Stomach (tissue), 9 donors: ENCODE data around the gene HAND1. TPM values are rescaled to one million over a fixed set of nuclear protein-coding genes. Genes with fewer than 3 reads are reported as not detected.

Source experiments
- DNase-seq, 2 donors: peaks; one replicate each; pipeline versions ENCODE4 v3.0.0 to v3.0.0-alpha.2; 2013 to 2019
- H3K27ac ChIP-seq, 5 donors: fragments of 200-600 bp in 4 of 5; sonication (generic) in 4 of 5; one replicate each; pipeline ENCODE4 v1.5.1; 2013 to 2019; ENCODE audit warnings: mild to moderate bottlenecking in 1 of 5, moderate library complexity in 1 of 5
- H3K27me3 ChIP-seq, 3 donors: fragments of 200-600 bp; sonication (generic); one replicate each; pipeline ENCODE4 v1.5.1; 2017 to 2019; ENCODE audit warnings: mixed run types in 1 of 3
- H3K36me3 ChIP-seq, 4 donors: fragments of 200-600 bp; sonication (generic); 1 replicate in 3 of 4; 2 replicates in 1 of 4; pipeline ENCODE4 v1.5.1; 2016 to 2019
- H3K4me1 ChIP-seq, 4 donors: fragments of 200-600 bp; sonication (generic); one replicate each; pipeline ENCODE4 v1.5.1; 2016 to 2019
- H3K4me3 ChIP-seq, 4 donors: fragments of 200-600 bp; sonication (generic) in 3 of 4; one replicate each; pipeline ENCODE4 v1.5.1; 2016 to 2019; ENCODE audit warnings: mild to moderate bottlenecking in 1 of 4
- H3K9me3 ChIP-seq, 4 donors: fragments of 200-600 bp; sonication (generic); one replicate each; pipeline ENCODE4 v1.5.1; 2016 to 2019
- EP300 ChIP-seq: sonication (generic); formaldehyde crosslinking; IDR thresholded peaks from one replicate; pipeline ENCODE4 v1.6.1; 2017; ENCODE audit warnings: antibody characterized with exemption
- POLR2A ChIP-seq, 4 donors: fragments of 450-650 bp; IDR thresholded peaks; one replicate each; pipeline ENCODE4 v1.6.1; 2016; ENCODE audit warnings: antibody characterized with exemption in 4 of 4, control low read depth in 2 of 4, mild to moderate bottlenecking in 1 of 4, moderate library complexity in 1 of 4
- POLR2AphosphoS5 ChIP-seq, 3 donors: sonication (generic); formaldehyde crosslinking; IDR thresholded peaks; one replicate each; pipeline ENCODE4 v1.6.1; 2016; ENCODE audit warnings: antibody characterized with exemption in 3 of 3
- WGBS, 5 donors: extraction: QIAGEN DNeasy Blood & Tissue Kit in 3 of 5; methylation state at CpG; one replicate each; pipeline versions ENCODE4 v1.1.5 to v1.1.7; 2013 to 2018; 5-methylcytosine and 5-hydroxymethylcytosine counted together
- intact Hi-C: fragments of 100-400 bp; cut with DNase I; formaldehyde crosslinking; loops from one replicate; pipeline ENCODE4 v1.15.1; 2023; ENCODE audit warnings: low total_unique reads
- polyA plus RNA-seq, 3 donors: library from polyadenylated mRNA; stranded (reverse); fragments of 200-250 nt; gene quantifications; one replicate each; pipeline ENCODE4 v1.2.3, GENCODE V29; 2013
- total RNA-seq, 5 donors: library from RNA; depleted of rRNA; stranded (reverse); fragments of >200 nt; gene quantifications; one replicate each; pipeline versions ENCODE4 v1.1.0 to v1.2.3, GENCODE V29; 2014 to 2016
- TF ChIP-seq, protein P1 (sequence below), 7 experiments: fragments of 450-650 bp in 4 of 7; fragments of 200-600 bp in 3 of 7; sonication (generic) in 3 of 7; IDR thresholded peaks; one replicate each; pipeline ENCODE4 v1.5.1; 2016 to 2019; ENCODE audit warnings: antibody characterized with exemption in 7 of 7, control low read depth in 2 of 7, mild to moderate bottlenecking in 1 of 7
- donor health status: healthy with polysubstance abuse.
- donor health status: Bipolar disorder and iron deficiency.
- donor health status: healthy.

Gene HAND1
- total and polyA plus RNA-seq, 8 donors, result 32.2 TPM; not detected in 7

DNA sequence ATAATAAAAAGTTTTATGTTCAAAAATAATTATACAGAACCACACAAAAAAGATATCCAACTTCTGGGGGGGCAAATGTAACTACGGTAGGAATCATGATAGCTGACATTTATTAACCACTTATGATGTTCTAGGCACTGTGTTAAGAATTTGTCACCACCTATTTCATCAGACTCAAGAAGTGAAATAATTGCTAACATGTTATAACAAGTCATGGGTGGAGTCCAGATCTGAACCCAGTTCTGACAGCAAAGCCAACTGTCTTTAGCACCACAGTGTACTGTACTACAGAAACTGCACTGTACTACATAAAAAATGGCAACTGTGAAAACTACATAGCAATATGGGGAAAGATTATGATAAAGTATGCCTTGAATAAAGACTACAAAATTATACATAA, 35.2 kb downstream of the HAND1 start:
- intact Hi-C loops, result no loop called here
- Histone ChIP-seq H3K4me1 (peaks cover 10 to 26% (median 24%) of the 10 kb centered on the region in 4 donors), H3K4me3 (no peak overlapping the region), H3K27me3 (no peaks in the 10 kb centered on the region), H3K9me3 (no peaks in the 10 kb centered on the region), H3K36me3 (peaks cover 18 to 54% (median 49%) of the 10 kb centered on the region in 4 donors), H3K27ac (no peak overlapping the region)
- no peak for TF ChIP-seq EP300
- TF ChIP-seq POLR2AphosphoS5 (IDR thresholded peaks at IDR 0.05), result no peak
- no peak for TF ChIP-seq POLR2A (IDR thresholded peaks at IDR 0.05)
- TF ChIP-seq, protein P1, sequence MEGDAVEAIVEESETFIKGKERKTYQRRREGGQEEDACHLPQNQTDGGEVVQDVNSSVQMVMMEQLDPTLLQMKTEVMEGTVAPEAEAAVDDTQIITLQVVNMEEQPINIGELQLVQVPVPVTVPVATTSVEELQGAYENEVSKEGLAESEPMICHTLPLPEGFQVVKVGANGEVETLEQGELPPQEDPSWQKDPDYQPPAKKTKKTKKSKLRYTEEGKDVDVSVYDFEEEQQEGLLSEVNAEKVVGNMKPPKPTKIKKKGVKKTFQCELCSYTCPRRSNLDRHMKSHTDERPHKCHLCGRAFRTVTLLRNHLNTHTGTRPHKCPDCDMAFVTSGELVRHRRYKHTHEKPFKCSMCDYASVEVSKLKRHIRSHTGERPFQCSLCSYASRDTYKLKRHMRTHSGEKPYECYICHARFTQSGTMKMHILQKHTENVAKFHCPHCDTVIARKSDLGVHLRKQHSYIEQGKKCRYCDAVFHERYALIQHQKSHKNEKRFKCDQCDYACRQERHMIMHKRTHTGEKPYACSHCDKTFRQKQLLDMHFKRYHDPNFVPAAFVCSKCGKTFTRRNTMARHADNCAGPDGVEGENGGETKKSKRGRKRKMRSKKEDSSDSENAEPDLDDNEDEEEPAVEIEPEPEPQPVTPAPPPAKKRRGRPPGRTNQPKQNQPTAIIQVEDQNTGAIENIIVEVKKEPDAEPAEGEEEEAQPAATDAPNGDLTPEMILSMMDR (IDR thresholded peaks at IDR 0.05), result no peak
- 88 to 100% (median 96%) methylated on average over 1 of the region's 1 CpG for WGBS, 5 donors
- DNase-seq, result no peak

DNA sequence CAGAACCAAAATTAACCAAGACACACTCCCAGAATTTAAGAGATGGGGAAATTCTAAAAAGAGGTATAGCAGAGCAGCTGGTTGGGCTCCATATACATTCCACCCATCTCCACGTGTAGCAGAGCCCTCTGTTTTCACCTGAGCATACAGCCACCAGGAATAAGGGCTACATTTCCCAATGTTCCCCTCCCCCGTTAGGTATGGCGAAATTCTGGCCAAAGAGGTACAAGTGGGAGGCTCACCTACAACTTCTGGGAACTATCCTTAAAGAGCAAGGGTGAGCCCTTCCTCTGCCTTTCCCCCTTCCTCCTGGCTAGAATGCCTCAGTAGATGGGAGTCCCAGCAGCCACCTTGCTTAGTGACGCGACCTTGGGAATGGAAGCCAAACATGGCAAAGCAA, 37.5 kb downstream of the HAND1 start:
- Histone ChIP-seq H3K36me3 (peaks cover 22 to 75% (median 67%) of the 10 kb centered on the region in 4 donors), H3K27me3 (no peaks in the 10 kb centered on the region), H3K4me3 (no peak overlapping the region), H3K9me3 (no peaks in the 10 kb centered on the region), H3K27ac (no peak overlapping the region), H3K4me1 (peaks cover 0 to 14% (median 12%) of the 10 kb centered on the region in 4 donors)
- 93 to 95% (median 94%) methylated on average over 5 of the region's 5 CpGs for WGBS, 5 donors
- TF ChIP-seq POLR2A (IDR thresholded peaks at IDR 0.05) (no peak), POLR2AphosphoS5 (IDR thresholded peaks at IDR 0.05) (no peak), EP300 (no peak)
- TF ChIP-seq, protein P1 (IDR thresholded peaks at IDR 0.05), result no peak
- intact Hi-C loops, result no loop called here
- no peak for DNase-seq

DNA sequence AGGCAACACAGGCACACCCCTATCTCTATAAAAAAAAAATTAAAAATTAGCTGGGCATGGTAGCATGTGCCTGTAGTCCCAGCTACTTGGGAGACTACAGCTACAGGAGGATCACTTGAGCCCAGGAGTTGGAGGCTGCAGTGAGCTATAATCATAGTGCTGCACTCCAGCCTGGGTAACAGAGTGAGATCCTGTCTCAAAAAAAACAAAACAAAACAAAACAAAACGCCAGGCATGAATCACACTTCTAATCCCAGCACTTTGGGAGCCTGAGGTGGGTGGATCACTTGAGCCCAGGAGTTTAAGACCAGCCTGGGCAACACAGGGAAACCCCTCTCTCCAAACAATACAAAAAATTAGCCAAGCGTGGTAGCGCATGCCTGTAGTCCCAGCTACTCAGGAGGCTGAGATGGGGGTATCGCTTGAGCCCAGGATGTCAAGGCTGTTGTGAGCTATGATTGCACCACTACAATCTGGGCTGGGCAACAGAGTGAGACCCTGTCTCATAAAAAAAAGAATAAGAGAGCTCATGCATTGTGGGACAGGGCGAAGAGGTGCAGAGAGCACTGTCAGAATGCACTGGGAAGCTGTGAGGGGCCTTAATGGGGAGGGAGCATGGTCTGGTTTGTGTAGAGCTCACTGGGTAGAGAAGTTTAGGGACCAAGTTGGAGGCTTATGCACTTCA, 40.6 kb downstream of the HAND1 start:
- intact Hi-C loops, result no loop called here
- DNase-seq, result no peak
- 86 to 97% (median 94%) methylated on average over 5 of the region's 5 CpGs for WGBS, 5 donors
- no peak for TF ChIP-seq POLR2A (IDR thresholded peaks at IDR 0.05)
- TF ChIP-seq POLR2AphosphoS5 (IDR thresholded peaks at IDR 0.05), result no peak
- no peak for TF ChIP-seq EP300
- TF ChIP-seq, protein P1 (IDR thresholded peaks at IDR 0.05), result no peak
- H3K4me1 ChIP-seq, result no peaks in the 10 kb centered on the region
- H3K27me3 ChIP-seq, result no peaks in the 10 kb centered on the region
- H3K4me3 ChIP-seq, result no peak overlapping the region
- no peaks in the 10 kb centered on the region for H3K9me3 ChIP-seq
- H3K36me3 ChIP-seq, result peaks cover 21 to 80% (median 77%) of the 10 kb centered on the region in 4 donors
- no peak overlapping the region for H3K27ac ChIP-seq

DNA sequence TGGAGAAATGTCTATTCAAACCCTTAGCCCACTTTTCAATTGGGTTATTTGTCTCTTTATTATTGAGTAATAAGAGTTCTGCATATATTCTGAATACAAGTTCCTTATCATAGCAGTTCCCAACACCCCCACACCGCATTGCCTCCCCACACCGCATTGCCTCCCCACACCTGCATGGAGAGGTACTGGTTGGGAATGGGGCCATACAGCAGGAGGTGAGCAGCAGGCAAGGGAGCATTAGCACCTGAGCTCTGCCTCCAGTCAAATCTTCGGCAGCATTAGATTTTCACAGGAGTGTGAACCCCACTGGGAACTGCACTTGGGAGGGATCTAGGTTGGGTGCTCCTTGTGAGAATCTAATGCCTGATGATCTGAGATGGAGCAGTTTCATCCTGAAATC, 42.8 kb downstream of the HAND1 start:
- TF ChIP-seq POLR2A (IDR thresholded peaks at IDR 0.05) (no peak), EP300 (no peak), POLR2AphosphoS5 (IDR thresholded peaks at IDR 0.05) (no peak)
- TF ChIP-seq, protein P1 (IDR thresholded peaks at IDR 0.05), result no peak
- H3K4me3 ChIP-seq, result no peak overlapping the region
- DNase-seq, result no peak

More for the DNA sequence above, 42.8 kb downstream of the HAND1 start:
- no peaks in the 10 kb centered on the region for H3K9me3 ChIP-seq
- WGBS, 5 donors, result 94 to 99% (median 97%) methylated on average over 3 of the region's 3 CpGs
- no peaks in the 10 kb centered on the region for H3K27me3 ChIP-seq
- no peak overlapping the region for H3K27ac ChIP-seq
- intact Hi-C loops, result no loop called here
- H3K4me1 ChIP-seq, result no peaks in the 10 kb centered on the region
- H3K36me3 ChIP-seq, result peaks cover 11 to 58% (median 55%) of the 10 kb centered on the region in 4 donors
